Femur (tissue), 1 donor: Measurements from ENCODE around the gene MAN1C1.

Experiments
- DNase-seq: peaks from one replicate; pipeline ENCODE4 v3.0.0-alpha.2; 2017

MAN1C1 gene

DNA sequence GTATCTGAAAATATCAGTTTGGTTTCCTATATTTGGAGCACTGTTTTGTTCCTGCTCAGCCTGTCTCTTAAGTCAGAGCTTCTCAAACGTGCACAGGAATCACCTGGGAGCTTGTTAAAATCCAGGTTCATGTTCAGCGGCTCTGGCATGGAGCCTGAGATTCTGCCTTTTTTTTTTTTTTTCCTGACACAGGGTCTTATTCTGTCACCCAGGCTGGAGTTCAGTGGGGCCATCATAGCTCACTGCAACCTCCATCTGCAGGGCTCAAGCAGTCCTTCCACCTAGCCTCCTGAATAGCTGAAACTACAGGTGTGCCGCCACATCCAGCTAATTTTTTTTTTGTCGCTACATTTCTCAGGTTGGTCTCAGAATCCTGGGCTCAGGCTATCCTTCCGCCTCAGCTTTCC is 171.2 kb downstream of the MAN1C1 start:
- DNase-seq, result no peak

DNA sequence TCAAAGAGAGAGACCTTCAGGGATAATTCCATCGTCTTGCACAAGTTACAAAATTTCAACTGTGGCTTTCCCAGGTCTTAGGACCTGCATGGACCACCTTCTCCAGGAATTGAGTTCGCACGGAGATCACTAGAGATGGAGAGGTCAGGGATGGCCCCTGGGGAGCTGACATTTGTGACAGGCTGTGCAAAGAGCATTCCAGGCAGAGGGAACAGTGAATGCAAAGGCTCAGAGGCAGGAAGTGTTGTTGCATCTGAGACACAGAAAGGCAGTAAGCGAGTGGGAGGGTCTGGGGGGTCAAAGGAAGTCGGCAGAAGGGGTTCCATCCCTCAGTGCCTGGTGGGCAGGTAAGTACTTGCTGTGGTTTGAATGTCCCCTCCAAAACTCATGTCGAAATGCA is 173.9 kb downstream of the MAN1C1 start:
- no peak for DNase-seq

DNA sequence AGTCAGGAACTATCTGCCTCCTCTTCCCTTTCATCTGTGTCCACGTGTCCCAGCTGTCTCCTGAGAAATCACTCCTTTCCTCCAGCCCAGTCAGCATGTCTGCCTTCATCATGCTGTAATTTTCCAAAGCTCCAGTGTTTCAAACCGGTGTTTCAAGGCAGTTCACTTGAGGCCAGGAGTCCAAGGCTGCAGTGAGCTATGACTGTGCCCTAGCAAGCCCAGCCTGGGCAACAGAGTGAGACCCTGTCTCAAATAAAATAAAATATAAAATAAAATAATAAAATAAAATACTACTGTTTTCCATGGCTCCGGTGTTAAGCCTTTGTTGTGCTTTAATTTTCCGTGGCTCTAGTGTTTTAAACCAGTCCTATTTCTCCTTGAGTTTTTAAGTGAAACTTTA is 175.5 kb downstream of the MAN1C1 start:
- no peak for DNase-seq

DNA sequence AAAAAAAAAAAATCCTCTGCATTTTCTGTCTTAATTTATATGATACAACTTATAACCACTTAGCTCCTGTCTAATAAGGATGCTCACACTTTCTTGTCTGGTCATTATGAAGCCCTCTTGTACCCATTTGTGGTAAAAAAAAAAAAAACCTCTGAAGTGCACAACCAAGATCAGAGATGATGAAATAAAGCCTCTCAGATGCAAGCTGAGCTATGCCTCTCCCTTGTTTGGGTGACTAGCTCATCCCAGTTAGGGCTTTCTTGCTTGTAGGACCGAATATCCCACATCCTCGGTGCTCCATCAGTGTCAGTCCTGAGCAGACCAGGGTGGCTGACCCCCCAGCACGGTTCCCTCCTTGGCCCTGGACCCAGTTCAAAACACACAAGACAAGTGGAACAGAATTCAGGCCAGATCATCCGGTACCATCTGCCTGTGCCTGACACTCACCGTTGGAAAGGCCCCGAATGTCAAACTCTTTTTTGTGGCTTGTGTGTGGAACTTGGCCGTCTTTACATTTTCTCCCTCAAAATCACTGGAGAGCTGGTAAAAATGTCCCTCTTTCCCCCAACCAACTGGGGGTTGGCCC is 177.1 kb downstream of the MAN1C1 start:
- DNase-seq, result no peak

DNA sequence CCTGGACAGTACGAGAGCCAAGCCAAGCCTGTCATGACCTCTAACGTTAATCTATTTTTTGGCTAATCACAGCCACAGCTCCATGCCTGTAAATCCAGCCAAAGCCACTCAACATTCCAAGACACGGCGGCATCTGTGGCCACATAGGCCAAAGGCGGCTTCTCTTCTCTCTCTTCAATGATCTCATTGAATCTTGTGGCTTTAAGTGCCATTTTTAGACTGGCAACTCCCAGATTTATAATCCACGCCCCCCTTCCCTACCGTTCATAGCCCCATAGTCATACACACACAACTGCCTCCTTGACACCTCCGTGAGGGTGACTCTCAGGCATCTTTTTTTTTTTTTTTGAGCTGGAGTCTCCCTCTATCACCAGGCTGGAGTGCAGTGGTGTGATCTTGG is 177.7 kb downstream of the MAN1C1 start:
- no peak for DNase-seq

DNA sequence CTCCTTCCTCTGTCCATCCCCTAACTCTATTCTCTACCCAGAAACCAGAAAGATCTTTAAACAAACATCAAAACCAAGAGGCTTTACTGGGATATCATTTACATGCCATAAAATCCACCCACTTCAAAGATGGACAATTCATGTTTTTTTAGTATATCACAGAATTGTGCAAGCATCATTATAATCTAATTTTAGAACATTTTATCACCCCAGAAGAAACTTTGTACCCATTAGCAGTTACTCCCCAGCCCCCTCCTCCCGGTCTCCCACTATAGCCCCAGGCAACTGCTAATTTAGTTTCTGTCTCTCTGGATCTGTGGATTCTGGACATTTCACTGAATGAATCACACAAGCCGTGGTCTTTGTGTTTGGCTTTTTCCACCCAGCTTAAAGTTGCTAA is 178.6 kb downstream of the MAN1C1 start:
- no peak for DNase-seq

DNA sequence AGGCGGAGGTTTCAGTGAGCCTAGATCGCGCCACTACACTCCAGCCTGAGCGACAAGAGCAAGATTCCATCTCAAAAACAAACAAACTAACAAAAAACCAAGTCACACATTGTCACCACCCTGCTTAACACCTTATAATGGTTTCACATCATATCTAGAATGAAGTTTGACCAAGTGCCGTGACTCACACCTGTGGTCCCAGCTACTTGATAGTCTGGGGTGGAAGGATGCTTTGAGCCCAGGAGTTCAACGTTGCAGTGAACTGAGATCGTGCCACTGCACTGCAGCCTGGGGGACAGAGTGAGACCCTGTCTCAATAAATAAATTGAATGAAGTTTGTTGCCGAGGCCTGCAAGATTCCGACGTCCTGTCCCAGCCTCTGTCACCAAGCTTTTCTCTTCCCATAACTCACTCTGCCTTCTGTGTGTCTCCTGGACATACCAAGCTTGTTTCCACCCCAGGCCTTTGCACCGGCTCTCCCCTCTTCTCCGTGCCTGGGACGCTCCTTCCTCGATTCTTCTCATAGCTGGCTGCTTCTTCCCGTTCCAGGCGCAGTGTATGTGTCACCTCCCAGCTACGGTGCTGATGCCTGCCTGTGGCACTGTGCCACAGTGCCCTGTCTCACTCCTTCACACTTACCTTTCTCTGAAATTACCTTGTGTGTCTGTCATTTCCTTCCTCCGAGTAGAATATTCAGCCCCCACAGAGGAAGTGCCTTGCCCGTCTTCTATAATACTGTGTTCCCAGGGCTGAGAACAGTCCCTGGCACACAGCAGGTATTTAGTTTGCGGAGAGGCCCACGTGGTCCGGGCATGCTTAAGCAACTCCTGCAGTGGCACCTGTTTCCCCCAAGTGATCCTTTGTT is 179.6 kb downstream of the MAN1C1 start:
- no peak for DNase-seq

DNA sequence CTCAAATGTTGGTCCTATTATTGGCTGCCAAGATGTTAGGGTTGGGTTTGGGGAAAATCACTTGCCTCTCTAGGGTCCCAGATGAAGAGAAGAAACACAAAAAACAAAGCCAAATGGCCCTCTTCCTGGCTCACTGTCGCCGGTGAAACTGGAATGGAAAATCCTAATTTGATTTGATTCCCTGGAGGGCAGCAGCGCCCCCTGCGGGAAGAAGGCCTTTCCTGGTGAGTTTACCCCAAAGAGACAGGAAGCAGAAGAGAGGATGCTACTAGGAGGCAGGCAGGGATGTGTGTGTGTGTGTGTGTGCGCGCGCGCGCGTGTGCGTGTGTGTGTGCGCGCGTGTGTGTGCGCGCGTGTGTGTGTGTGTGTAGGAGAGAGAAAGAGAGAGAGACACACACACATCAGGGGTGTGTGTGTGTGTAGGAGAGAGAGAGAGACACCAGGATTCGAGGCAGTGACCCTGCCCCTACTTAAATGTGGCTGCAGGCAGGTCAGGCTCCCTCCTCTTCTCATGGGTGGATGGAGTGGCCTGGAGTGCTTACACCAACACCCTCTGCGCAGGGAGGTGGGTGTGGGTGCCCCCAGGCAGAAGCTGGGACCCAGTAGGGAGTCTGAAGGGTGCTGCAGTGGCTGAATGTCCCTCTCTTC is 180.3 kb downstream of the MAN1C1 start:
- DNase-seq, result peak; percentile 81

DNA sequence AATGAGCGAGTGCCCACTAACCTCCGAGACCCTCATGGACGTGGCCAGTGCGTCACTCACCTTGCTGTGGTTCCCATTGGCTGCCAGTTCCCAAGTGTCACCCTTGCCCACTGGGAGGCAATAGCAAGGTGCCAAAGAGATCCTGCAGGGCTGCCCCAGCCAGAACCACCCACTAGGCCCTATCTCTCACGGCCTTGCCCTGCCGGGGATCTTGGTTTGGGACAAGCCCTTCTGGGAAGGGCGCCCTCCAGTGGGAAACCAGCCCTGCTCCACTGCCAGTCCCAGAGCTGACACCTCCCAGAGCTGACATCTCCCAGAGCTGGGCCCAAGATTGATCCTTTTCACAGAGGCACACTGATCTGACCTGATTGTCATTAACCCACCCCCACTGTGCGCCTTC is 181.3 kb downstream of the MAN1C1 start:
- DNase-seq, result no peak

DNA sequence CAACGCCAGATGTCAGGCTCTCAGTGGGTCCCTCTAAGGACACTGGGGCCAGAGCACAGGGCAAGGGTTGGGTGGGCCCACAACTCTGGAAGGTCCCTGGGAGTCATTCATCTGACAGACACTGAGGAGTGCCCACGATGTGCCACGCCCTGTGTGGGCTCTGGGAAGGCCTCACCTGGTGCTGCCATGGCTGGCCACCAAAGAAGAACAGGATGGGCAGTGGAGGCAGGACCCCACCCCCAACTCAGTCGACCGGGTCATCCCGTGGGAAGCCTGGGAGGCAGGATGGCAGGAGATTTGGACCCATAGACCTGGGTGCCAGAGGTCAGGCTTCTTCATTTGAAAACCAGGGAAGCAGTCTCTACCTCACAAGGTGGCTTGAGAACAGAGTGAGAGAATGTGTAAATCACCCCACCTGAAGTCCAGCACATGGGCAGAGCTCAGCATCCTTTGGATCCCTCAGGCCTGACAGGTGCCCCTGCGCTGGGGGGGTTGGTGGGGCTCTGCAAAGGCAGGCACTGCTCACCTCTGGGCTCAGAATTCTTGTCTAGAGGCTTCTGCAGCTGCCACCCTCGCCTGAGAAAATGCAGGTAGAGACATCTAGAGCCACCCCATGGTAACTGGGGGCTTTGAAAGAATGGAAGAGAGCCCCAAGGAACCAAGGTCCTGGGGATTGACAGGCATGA is 182.2 kb downstream of the MAN1C1 start:
- DNase-seq, result no peak

DNA sequence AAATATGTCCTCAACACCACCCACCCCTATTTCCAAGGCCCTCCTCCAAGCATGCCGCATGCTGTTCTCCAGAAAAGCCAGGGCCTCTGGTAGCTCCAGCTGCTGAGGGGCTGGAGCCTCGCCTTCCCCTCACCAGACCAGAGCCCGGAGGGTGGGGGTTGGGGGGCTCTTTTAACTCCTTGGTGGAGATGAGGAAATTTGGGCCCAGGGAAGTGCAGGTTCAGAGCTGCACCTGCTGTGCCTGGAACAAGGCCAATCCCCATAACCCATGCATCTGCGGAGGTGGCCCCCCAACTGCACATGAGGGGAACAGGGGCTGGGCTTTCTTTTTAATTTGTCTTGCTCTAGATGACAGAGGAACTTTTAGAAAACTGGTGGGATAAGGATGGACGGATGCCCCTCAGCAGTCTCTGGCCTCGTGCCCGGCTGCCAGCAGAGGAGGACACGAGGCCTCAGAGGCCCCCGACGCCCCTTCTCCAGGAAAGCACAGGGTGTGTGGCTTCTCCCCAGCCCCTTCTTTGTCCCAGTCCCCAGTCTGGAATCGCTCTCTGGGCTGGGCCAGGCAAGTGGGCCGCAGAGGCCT is 182.9 kb downstream of the MAN1C1 start:
- no peak for DNase-seq

DNA sequence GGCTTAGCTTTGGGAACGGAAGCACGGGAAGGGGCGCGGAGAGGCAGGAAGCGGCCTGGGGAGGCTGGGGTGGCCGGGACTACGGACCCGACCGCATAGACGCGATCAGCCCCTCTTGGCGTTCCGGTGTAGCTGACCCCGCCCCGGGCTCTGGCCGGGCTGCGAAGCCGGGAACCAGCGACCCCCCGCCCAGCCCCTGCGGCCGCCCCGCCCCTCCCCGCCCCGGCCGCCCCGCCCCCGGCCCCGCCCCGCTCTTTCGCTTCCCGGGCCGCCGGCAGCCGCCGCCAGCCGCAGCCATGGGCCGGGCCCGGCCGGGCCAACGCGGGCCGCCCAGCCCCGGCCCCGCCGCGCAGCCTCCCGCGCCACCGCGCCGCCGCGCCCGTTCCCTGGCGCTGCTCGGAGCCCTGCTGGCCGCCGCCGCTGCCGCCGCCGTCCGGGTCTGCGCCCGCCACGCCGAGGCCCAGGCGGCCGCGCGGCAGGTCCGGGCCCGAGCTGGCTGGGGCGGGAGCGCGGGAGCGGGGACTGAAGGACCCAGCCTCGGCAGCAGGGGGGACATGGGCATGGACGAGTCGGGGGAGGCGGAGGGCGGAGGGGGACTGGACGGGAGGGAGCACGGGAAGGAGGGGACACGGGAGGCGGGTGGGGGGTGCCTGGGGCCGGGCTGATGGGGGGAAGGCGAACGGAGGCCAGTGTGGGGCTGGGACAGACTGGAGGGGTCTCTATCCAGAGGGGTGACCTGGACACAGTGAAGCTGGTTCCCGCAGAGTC is 183.5 kb downstream of the MAN1C1 start, which contains the start of gene SELENON:
Gene SELENON (plus strand): TSS at position 259 of the 768 bp plus-strand sequence. CDS start 38 bp downstream, at position 297.
- DNase-seq, result peak; percentile 87

DNA sequence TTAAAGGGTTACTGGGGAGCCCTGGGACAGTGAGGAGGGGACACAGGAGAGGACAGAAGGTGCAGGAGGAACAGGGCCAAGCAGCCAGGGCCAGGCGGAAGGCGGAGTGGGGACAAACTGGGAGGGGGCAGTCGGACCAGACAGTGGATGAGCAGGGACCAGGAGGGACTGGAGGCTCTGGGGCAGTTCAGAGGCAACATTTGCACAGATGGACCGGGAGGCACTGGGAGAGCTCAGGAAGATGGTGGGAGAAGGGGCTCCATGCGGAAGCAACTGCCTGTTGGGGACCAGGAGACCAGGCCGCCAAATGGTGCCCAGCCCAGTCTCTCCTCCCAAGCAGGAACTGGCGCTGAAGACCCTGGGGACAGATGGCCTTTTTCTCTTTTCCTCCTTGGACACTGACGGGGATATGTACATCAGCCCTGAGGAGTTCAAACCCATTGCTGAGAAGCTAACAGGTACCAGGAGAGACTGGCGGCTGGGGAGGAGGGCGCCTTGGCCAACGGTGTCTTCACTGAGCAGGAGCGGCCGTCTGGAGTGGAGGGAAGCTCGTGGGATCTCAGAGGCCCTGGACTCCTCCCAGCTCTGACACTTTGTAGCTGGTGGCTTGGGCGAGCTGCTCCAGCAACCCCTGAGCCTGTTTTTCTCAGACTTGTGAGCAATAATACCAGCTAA is 184.2 kb downstream of the MAN1C1 start:
- DNase-seq, result no peak

DNA sequence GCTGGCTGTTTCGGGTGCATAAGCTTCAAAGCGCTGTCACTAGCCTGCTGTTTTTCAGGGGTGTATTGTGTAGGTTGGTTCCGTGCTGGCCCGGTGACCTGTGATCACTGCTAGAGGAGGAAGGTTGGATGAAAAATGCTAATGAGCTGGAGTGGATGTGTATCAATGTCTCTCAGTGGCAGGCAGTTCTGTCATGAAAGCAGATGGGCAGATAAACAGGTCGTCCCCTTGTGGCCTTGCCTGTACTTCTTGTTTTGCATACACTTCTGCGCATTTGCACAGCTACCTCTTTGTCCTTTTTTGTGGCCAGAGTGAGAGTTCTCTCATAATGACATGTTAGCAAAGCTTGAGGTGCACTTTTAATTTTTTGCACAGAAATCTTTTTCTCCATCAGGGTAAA is 186.3 kb downstream of the MAN1C1 start:
- DNase-seq, result no peak

DNA sequence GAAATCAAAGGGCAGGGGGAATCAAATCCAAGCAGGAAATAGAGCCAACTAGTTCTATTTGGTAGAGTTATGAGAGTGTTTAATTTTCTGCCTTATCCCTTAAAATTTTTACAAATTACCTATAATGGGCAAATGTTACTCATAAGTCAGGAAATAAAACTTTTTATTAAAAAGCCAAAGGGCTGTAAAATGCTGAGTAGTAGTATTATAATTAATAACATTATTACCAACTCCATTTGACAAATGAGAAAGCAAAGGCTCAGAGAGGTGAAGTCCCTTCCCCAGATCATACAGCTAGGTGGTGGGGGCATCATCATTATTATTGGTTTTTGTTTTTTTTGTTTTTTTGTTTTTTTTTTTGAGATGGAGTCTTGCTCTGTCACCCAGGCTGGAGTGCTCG is 186.8 kb downstream of the MAN1C1 start:
- no peak for DNase-seq

DNA sequence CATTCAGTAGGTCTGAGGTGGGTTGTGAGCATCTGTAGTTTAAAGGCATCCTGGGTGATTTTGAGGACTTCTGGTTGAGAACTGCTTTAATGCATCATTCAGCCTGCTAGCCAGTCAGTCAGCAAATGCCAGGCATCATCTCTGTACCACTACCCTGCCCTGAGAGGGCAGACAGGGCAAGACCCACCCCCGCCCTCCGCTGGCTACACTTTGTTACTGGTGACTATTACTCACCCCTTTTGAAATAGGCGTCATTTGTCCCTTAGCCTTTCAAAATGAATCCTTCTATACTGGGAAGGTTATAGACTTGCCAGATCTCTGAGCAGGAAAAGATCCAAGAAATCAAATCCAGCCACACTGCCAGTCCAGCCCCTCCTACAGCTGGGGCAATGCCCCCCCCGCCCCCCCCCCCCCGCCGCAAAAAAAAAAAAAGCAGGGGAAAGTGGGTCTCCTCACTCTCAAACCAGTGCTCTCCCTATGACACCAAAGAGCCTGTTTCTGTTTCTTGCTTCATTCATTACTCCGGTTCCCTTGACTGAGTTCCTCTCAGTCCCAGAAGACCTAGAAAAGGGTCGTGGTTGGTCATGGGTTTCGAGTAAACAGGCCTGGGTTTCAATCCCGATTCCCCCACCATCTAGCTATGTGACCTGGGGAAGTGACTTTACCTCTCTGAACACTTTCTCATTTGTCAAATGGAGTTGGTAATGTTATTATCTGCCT is 187.8 kb downstream of the MAN1C1 start:
- DNase-seq, result no peak

DNA sequence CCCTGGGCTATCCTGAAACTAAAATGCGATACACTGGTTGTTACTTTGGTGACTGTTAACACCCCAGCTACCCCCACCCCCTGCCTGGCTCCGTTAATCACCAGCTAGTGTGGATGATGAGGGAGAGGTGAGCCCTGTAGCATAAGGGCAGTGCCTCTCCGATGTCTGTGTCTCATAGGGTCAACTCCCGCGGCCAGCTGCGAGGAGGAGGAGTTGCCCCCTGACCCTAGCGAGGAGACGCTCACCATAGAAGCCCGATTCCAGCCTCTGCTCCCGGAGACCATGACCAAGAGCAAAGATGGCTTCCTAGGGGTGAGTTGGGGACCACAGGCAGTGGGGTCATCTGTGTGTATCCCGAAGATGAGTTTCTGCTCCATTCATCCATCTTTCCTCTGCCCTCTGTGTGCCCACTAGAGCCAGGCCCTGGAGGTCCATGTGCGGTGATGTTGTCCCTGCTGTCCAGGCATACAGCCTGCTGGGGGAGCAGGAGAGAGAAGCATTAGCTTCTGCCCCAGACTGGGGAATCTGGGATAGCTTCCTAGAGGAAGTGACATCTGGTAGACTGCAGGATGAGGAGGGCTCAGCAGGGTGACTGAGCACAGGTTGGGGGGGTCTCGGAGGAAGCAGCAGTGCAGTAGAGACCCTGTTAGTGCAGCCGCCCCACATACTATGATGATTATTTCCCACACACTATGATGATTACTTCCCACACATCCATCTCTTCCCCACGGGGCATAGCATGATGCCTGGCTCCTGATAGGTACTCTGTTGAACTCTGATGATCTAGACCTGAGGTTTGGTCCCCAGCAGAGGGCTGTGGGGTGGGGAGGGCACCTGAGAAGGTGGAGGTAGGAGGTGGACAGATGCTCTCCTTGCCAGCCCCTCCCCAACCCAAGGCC is 188.6 kb downstream of the MAN1C1 start:
- no peak for DNase-seq

DNA sequence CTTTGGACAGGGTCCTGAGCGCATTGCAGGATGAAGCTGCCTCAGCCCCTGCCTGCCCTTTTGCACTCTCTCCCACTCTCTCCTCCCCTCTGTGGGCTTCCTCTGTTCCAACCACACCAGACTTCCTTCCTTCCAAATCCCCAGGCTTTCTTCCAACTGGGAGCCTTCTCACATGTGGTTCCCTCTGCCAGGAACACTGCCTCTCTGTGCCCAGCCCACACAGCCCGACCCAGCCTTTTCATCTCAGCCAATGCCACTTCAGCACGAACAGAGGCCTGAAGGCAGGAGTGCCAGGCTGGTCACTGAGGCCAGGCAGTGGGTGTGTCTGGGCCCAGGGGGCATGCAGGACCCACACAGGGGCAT is 189.3 kb downstream of the MAN1C1 start:
- DNase-seq, result peak; percentile 73

DNA sequence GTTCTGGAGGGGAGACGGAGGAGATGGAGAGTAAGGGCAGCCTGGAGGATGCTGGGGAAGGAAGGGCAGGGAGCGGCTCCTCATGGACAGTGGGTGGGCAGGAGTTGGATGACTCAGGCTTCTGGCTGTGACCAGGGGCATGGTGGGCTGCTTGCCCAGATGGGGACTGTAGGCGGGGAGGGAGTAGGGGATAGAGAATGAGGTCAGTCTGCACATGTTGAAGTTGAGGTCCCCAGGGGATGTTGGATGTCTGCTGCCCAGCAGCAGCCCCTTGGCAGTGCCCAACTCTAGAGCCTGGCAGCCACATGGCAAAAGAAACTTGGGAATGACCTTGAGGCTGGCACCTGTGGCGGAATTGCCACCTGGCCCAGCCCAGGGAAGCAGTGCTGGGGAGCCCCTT is 189.8 kb downstream of the MAN1C1 start:
- peak; percentile 78 for DNase-seq
